Measurements from ENCODE around the gene TBX15. TPM values are rescaled to one million over a fixed set of nuclear protein-coding genes. Genes with fewer than 3 reads are reported as not detected.

TBX15 gene
- total and polyA plus RNA-seq, 9 donors = 0.08 to 0.60 (median 0.20) TPM; not detected in 1

GRCh38 chr1:119026956-119027355 is 38.8 kb upstream of the TBX15 start:
- DNase-seq = no peak
- no peaks in the 10 kb centered on the region for H3K9me3 ChIP-seq
- TF ChIP-seq EP300 (IDR thresholded peaks at IDR 0.05) = no peak
- TF ChIP-seq POLR2A (IDR thresholded peaks at IDR 0.05) = no peak
- TF ChIP-seq, protein P1, sequence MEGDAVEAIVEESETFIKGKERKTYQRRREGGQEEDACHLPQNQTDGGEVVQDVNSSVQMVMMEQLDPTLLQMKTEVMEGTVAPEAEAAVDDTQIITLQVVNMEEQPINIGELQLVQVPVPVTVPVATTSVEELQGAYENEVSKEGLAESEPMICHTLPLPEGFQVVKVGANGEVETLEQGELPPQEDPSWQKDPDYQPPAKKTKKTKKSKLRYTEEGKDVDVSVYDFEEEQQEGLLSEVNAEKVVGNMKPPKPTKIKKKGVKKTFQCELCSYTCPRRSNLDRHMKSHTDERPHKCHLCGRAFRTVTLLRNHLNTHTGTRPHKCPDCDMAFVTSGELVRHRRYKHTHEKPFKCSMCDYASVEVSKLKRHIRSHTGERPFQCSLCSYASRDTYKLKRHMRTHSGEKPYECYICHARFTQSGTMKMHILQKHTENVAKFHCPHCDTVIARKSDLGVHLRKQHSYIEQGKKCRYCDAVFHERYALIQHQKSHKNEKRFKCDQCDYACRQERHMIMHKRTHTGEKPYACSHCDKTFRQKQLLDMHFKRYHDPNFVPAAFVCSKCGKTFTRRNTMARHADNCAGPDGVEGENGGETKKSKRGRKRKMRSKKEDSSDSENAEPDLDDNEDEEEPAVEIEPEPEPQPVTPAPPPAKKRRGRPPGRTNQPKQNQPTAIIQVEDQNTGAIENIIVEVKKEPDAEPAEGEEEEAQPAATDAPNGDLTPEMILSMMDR (IDR thresholded peaks at IDR 0.05) = no peak
- H3K27me3 ChIP-seq = no peaks in the 10 kb centered on the region
- H3K4me3 ChIP-seq = no peak overlapping the region
- WGBS, 3 donors = 49 to 69% (median 50%) methylated on average over 5 of the region's 5 CpGs
- intact Hi-C loops (cut with DNase I) = no loop called here
- H3K27ac ChIP-seq = no peak overlapping the region
- no peaks in the 10 kb centered on the region for H3K36me3 ChIP-seq
- no peaks in the 10 kb centered on the region for H3K4me1 ChIP-seq (ENCODE audit: insufficient read depth)

- Histone ChIP-seq H3K9me3 (no peaks in the 10 kb centered on the region), H3K36me3 (no peaks in the 10 kb centered on the region), H3K4me1 (ENCODE audit: insufficient read depth) (no peaks in the 10 kb centered on the region), H3K27ac (no peak overlapping the region), H3K27me3 (no peaks in the 10 kb centered on the region), H3K4me3 (no peak overlapping the region)
- intact Hi-C loops (cut with DNase I) = no loop called here
- 84 to 89% (median 86%) methylated on average over 2 of the region's 2 CpGs for WGBS, 3 donors
- TF ChIP-seq, protein P1 (IDR thresholded peaks at IDR 0.05) = no peak
- TF ChIP-seq EP300 (IDR thresholded peaks at IDR 0.05) (no peak), POLR2A (IDR thresholded peaks at IDR 0.05) (no peak)
- no peak for DNase-seq
These were observed 27.4 kb upstream of the TBX15 start for GRCh38 chr1:119015547-119015946.

DNA sequence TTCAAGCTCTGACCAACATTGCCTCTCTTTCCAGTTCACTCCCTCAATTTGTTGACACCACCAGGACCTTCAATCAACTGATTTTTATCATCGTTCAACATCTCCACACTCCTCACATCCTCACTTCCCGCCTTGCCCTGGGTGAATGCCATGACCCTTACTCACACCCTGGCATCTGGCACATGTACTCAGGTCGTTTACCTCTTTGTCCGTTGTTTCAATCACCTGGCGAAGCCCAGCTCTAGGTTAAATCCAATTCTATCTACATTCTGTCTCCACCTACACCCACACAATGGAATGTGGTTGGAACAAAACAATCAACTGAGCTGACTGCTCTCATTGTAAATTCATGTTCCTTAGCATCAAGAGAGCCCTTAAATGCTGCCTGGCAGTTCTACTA is 24.2 kb upstream of the TBX15 start:
- no peak overlapping the region for H3K27ac ChIP-seq
- WGBS, 3 donors = 67 to 86% (median 83%) methylated on average over 5 of the region's 5 CpGs
- no peaks in the 10 kb centered on the region for H3K9me3 ChIP-seq
- no peaks in the 10 kb centered on the region for H3K27me3 ChIP-seq
- no peak for TF ChIP-seq POLR2A (IDR thresholded peaks at IDR 0.05)
- H3K4me1 ChIP-seq (ENCODE audit: insufficient read depth) = peaks cover 9% of the 10 kb centered on the region
- H3K36me3 ChIP-seq = no peaks in the 10 kb centered on the region
- no peak for DNase-seq
- intact Hi-C loops (cut with DNase I) = no loop called here
- H3K4me3 ChIP-seq = no peak overlapping the region

DNA sequence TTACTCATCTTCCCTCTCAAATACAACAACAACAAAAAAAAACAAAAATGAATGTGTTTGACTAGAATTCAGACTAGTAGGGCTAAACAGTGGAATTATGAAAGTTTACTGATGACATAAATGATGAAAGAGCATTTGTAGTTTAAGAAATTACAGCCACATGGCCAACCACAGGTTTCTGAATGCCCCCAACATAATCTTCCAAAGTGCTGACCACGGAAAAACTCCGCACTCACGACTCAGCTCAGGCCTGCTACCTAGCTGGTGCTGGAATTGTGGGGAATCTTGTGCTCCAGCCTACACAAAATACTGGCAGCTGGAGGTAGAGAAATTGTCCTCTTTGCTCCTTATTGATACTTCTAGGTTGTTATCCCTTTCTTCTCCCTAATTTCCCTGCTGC is 23.6 kb upstream of the TBX15 start:
- Histone ChIP-seq H3K27me3 (no peaks in the 10 kb centered on the region), H3K27ac (no peak overlapping the region), H3K4me1 (ENCODE audit: insufficient read depth) (peaks cover 9% of the 10 kb centered on the region), H3K4me3 (no peak overlapping the region), H3K9me3 (no peaks in the 10 kb centered on the region), H3K36me3 (no peaks in the 10 kb centered on the region)
- TF ChIP-seq POLR2A (IDR thresholded peaks at IDR 0.05) (no peak), EP300 (IDR thresholded peaks at IDR 0.05) (no peak)
- TF ChIP-seq, protein P1 (IDR thresholded peaks at IDR 0.05) = no peak
- intact Hi-C loops (cut with DNase I) = no loop called here
- no peak for DNase-seq
- 84 to 91% (median 89%) methylated on average over 3 of the region's 3 CpGs for WGBS, 3 donors

- H3K27ac ChIP-seq = no peak overlapping the region
- no peak for DNase-seq
- no peaks in the 10 kb centered on the region for H3K27me3 ChIP-seq
- TF ChIP-seq EP300 (IDR thresholded peaks at IDR 0.05) = no peak
- TF ChIP-seq POLR2A (IDR thresholded peaks at IDR 0.05) = no peak
- TF ChIP-seq, protein P1 (IDR thresholded peaks at IDR 0.05) = no peak
- no peaks in the 10 kb centered on the region for H3K36me3 ChIP-seq
- H3K9me3 ChIP-seq = no peaks in the 10 kb centered on the region
- intact Hi-C loops (cut with DNase I) = no loop called here
- H3K4me3 ChIP-seq = no peak overlapping the region
- H3K4me1 ChIP-seq (ENCODE audit: insufficient read depth) = peaks cover 9% of the 10 kb centered on the region
- whole genome bisulfite sequencing, 3 donors = 91 to 95% (median 92%) methylated on average over 2 of the region's 2 CpGs
These were observed 23.0 kb upstream of the TBX15 start for GRCh38 chr1:119011116-119011515.
